Adrenal gland (tissue), 5 donors: ENCODE results near the gene ARHGAP40.

Experiments used
- POLR2A ChIP-seq, 2 donors: fragments of 450-650 bp; IDR thresholded peaks; one replicate each; pipeline ENCODE4 v1.6.1; 2017; ENCODE audit warnings: antibody characterized with exemption in 2 of 2, mild to moderate bottlenecking in 2 of 2, moderate library complexity in 1 of 2
- TF ChIP-seq, protein P1 (sequence below), 6 experiments: fragments of 450-650 bp in 4 of 6; fragments of 200-600 bp in 2 of 6; sonication (generic) in 1 of 6; IDR thresholded peaks; 1 replicate in 5 of 6; 2 replicates in 1 of 6; pipeline versions ENCODE4 v1.5.1 to v1.8.0; 2016 to 2021; ENCODE audit warnings: antibody characterized with exemption in 6 of 6, mild to moderate bottlenecking in 2 of 6, moderate library complexity in 1 of 6
- donor health status: DM: no; HTN: no; CAD: no.

- TF ChIP-seq POLR2A (IDR thresholded peaks at IDR 0.05): no peak
- TF ChIP-seq, protein P1, sequence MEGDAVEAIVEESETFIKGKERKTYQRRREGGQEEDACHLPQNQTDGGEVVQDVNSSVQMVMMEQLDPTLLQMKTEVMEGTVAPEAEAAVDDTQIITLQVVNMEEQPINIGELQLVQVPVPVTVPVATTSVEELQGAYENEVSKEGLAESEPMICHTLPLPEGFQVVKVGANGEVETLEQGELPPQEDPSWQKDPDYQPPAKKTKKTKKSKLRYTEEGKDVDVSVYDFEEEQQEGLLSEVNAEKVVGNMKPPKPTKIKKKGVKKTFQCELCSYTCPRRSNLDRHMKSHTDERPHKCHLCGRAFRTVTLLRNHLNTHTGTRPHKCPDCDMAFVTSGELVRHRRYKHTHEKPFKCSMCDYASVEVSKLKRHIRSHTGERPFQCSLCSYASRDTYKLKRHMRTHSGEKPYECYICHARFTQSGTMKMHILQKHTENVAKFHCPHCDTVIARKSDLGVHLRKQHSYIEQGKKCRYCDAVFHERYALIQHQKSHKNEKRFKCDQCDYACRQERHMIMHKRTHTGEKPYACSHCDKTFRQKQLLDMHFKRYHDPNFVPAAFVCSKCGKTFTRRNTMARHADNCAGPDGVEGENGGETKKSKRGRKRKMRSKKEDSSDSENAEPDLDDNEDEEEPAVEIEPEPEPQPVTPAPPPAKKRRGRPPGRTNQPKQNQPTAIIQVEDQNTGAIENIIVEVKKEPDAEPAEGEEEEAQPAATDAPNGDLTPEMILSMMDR (IDR thresholded peaks at IDR 0.05): no peak
These were observed 64.1 kb downstream of the ARHGAP40 start for GRCh38 chr20:38665506-38666285.
